BE2C (cell line): ENCODE data around the gene TSPOAP1.

ENCODE experiments used
- DNase-seq: peaks from one replicate; pipeline ENCODE4 v3.0.0-alpha.2; 2020
- H3K27me3 ChIP-seq: fragments of 250-450 bp; sonication (Bioruptor Pico); 2 replicates; pipeline ENCODE4 v1.5.1; 2020; ENCODE audit warnings: mild to moderate bottlenecking
- H3K36me3 ChIP-seq: fragments of 250-450 bp; sonication (Bioruptor Pico); 2 replicates; pipeline ENCODE4 v1.5.1; 2020; ENCODE audit warnings: mild to moderate bottlenecking
- H3K4me1 ChIP-seq: fragments of 250-450 bp; sonication (Bioruptor Pico); 2 replicates; pipeline ENCODE4 v1.5.1; 2020
- H3K4me3 ChIP-seq: 2 replicates; pipeline ENCODE4 v1.5.1; 2011; ENCODE audit warnings: low read depth, low read length
- H3K9me3 ChIP-seq: fragments of 250-450 bp; sonication (Bioruptor Pico); 2 replicates; pipeline ENCODE4 v1.5.1; 2020
- TF ChIP-seq, protein P1 (sequence below): IDR thresholded peaks from 2 replicates; pipeline ENCODE4 v1.5.1; 2012; ENCODE audit warnings: mild to moderate bottlenecking, low read depth, low read length

Gene TSPOAP1

DNA sequence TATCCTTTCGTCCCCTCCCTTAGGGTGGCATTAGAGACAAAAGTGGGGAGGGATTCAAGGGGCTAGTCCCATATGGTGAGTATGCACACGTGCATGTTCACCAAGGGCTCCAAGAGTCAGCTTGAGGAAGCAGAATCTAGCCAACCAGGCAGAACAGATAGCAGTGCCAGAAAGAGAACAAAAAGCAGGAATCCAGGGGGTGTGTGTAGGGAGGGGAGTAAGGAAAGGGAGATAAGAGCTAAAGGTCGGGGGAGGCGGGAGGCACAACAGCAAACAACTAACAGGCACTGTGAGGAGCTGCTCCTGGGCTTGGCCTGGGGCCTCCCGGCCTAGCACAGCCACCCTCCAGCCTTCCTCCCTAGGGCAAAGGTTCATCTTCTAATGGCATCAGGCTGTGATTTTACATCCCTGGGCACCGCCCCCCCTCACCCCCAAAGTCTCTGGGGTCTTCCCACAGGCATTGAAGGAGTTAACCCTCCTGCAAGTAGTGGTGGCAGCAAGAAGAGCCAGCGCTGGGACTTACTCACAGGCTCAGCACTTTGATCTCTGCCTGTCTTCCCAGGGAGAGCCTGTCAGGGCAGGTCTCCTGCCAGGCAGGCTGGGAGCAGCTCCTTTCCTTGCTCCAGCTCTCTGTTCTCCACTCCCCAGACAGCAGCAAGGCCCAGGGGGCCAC is 35.8 kb upstream of the TSPOAP1 start:
- H3K36me3 ChIP-seq: no peaks in the 10 kb centered on the region
- no peaks in the 10 kb centered on the region for H3K4me1 ChIP-seq

DNA sequence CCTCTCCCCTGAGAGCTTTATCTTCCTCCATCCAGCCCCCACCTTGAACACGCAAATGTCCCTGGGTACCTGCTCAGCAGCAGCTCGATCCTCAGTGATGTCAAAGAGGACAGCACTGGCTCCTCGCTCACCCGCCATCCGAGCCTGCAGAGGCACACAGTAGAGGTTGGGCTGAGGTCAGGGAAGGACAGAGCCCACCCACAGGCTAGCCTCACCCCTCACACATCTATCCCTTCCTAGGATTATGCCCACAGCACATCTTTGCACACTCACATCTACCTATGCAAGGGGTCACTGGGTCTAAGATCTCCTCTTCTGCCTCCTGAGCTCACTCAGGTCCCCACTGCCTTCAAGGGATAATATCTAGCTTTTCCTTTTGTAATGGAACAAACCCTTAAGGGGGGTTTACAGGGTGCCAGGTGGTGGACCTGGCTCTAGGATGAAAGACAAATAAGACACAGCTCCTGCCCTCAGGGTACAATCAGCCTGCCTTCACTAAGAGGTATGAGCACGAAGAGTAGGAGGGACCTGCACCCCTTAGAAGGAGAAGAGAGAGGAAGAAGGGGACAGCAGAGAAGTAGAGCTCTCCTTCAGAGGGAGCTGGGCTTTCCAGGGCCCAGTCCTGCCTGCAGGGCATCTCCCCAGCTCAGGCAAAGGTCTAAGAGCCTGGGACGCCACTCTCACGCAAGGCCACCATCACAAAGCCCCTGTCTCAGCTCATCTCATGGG is 35.0 kb upstream of the TSPOAP1 start:
- Histone ChIP-seq H3K4me1 (no peaks in the 10 kb centered on the region), H3K36me3 (no peaks in the 10 kb centered on the region), H3K27me3 (peaks cover 16% of the 10 kb centered on the region), H3K9me3 (no peaks in the 10 kb centered on the region), H3K4me3 (no peak overlapping the region)
- no peak for DNase-seq
- TF ChIP-seq, protein P1, sequence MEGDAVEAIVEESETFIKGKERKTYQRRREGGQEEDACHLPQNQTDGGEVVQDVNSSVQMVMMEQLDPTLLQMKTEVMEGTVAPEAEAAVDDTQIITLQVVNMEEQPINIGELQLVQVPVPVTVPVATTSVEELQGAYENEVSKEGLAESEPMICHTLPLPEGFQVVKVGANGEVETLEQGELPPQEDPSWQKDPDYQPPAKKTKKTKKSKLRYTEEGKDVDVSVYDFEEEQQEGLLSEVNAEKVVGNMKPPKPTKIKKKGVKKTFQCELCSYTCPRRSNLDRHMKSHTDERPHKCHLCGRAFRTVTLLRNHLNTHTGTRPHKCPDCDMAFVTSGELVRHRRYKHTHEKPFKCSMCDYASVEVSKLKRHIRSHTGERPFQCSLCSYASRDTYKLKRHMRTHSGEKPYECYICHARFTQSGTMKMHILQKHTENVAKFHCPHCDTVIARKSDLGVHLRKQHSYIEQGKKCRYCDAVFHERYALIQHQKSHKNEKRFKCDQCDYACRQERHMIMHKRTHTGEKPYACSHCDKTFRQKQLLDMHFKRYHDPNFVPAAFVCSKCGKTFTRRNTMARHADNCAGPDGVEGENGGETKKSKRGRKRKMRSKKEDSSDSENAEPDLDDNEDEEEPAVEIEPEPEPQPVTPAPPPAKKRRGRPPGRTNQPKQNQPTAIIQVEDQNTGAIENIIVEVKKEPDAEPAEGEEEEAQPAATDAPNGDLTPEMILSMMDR: no peak

More for the DNA sequence above, 35.8 kb upstream of the TSPOAP1 start:
- no peak overlapping the region for H3K4me3 ChIP-seq
- no peak for DNase-seq
- no peaks in the 10 kb centered on the region for H3K9me3 ChIP-seq
- TF ChIP-seq, protein P1: no peak
- peaks cover 16% of the 10 kb centered on the region for H3K27me3 ChIP-seq

DNA sequence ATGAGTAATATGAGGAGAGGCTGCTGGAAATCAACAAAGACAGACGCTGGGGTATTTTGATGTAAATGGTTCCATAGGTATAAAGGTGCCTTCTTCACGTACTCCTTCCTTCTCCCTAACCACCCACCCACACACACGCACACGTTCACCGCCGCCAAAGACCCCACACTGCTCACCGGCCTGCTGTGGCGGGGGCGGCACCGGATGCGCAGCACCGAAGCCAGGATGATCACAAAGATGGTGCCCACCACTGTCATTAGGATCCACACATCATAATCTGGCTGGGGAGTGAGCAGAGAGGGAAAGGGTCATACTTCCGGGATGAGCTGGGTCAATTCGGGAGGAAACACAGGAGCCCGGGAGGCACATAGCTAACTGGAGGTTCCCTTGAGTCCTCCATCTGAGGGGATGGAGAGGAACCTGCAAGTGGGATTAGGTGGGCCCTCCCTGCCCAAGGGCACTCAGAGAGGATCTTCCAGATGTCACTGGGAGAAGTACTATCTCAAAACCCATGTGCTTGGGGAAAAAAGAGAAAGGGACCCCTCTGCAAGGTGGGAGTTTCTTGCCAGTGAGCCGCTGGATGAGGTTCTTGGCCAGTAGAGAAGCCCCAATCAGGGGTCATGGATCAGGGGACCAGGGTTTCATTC is 33.9 kb upstream of the TSPOAP1 start:
- Histone ChIP-seq H3K4me3 (no peak overlapping the region), H3K36me3 (no peaks in the 10 kb centered on the region), H3K4me1 (no peaks in the 10 kb centered on the region), H3K9me3 (no peaks in the 10 kb centered on the region), H3K27me3 (peaks cover 7% of the 10 kb centered on the region)
- TF ChIP-seq, protein P1: no peak
- DNase-seq: no peak

GRCh38 chr17:58360296-58361063 is 31.9 kb upstream of the TSPOAP1 start:
- TF ChIP-seq, protein P1: no peak
- H3K9me3 ChIP-seq: no peaks in the 10 kb centered on the region
- no peaks in the 10 kb centered on the region for H3K36me3 ChIP-seq
- H3K4me1 ChIP-seq: no peaks in the 10 kb centered on the region
- H3K27me3 ChIP-seq: peaks cover 4% of the 10 kb centered on the region
- no peak for DNase-seq
- no peak overlapping the region for H3K4me3 ChIP-seq

- TF ChIP-seq, protein P1: no peak
- Histone ChIP-seq H3K4me1 (no peaks in the 10 kb centered on the region), H3K4me3 (no peak overlapping the region), H3K27me3 (peaks cover 4% of the 10 kb centered on the region), H3K36me3 (no peaks in the 10 kb centered on the region), H3K9me3 (no peaks in the 10 kb centered on the region)
- DNase-seq: no peak
Observed at GRCh38 chr17:58358408-58359172, 30.0 kb upstream of the TSPOAP1 start.
